Measurements from ENCODE around the gene SPATS2.

DNA sequence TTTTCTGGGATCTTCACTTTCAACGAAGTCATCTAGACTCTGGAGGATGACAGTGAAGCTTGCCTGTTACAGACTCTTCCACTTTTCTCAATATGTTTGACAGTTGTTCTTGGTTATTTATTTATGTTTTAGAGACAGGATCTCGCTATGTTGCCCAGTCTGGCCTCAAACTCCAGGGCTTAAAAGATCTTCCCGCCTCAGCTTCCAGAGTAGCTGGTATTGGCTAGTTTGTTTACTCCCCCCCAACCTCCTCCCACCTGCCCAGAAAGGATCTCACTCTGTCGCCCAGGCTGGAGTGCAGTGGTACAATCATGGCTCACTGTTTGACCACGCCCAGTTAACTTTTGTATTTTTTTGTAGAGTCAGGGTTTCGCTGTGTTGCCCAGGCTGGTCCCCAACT is 3.3 kb downstream of the SPATS2 start:
- TF ChIP-seq, protein P1, sequence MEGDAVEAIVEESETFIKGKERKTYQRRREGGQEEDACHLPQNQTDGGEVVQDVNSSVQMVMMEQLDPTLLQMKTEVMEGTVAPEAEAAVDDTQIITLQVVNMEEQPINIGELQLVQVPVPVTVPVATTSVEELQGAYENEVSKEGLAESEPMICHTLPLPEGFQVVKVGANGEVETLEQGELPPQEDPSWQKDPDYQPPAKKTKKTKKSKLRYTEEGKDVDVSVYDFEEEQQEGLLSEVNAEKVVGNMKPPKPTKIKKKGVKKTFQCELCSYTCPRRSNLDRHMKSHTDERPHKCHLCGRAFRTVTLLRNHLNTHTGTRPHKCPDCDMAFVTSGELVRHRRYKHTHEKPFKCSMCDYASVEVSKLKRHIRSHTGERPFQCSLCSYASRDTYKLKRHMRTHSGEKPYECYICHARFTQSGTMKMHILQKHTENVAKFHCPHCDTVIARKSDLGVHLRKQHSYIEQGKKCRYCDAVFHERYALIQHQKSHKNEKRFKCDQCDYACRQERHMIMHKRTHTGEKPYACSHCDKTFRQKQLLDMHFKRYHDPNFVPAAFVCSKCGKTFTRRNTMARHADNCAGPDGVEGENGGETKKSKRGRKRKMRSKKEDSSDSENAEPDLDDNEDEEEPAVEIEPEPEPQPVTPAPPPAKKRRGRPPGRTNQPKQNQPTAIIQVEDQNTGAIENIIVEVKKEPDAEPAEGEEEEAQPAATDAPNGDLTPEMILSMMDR (IDR thresholded peaks at IDR 0.05): no peak
- no peak for TF ChIP-seq EP300 (IDR thresholded peaks at IDR 0.05)

All from ovary (tissue), 3 donors.